IMR-90 (cell line): Measurements from ENCODE around the gene AHDC1. TPM values are rescaled to one million over a fixed set of nuclear protein-coding genes. Genes with fewer than 3 reads are reported as not detected.

ENCODE experiments used
- ATAC-seq: fragments of 200-7000 bp; cut with Tn5 transposase; 2 replicates; pipeline ENCODE4 v1.9.1; 2020; ENCODE audit warnings: low read depth, mild to moderate bottlenecking, moderate library complexity
- BruUV-seq: library from RNA; stranded (reverse); fragments of 400-500 nt; replicated peaks from 2 replicates; lab custom pipeline; 2021; lab: Mats Ljungman, UMichigan
- CTCF ChIA-PET: fragments of 300-600 bp; formaldehyde crosslinking; extraction: SDS; loops from one replicate; lab custom pipeline; 2021; ENCODE audit warnings: antibody characterized with exemption; lab: Yijun Ruan, JAX
- POLR2A ChIA-PET: fragments of 300-600 bp; sonication (Branson Sonifier 250); formaldehyde crosslinking; loops from one replicate; lab custom pipeline; 2022; ENCODE audit warnings: antibody characterized with exemption; ENCODE audit not compliant: unreplicated experiment; lab: Charles Lee
- DNase-seq: peaks from one replicate; pipeline ENCODE4 v3.0.0; 2013
- H2AFZ ChIP-seq: replicated peaks from 2 replicates; pipeline ENCODE3; 2013; ENCODE audit warnings: low read length, mild to moderate bottlenecking; ENCODE audit not compliant: poor library complexity
- H2AK5ac ChIP-seq: 2 replicates; pipeline ENCODE4 v1.6.1; 2013; ENCODE audit warnings: low read depth, low read length, inconsistent platforms
- H2AK9ac ChIP-seq: replicated peaks from 2 replicates; pipeline ENCODE3; 2013; ENCODE audit warnings: mild to moderate bottlenecking, low read depth, low read length, moderate library complexity; ENCODE audit not compliant: poor library complexity
- H2BK120ac ChIP-seq: 2 replicates; pipeline ENCODE4 v1.6.1; 2013; ENCODE audit warnings: low read depth, low read length, inconsistent platforms
- H2BK15ac ChIP-seq: 3 replicates; pipeline ENCODE4 v1.6.1; 2013; ENCODE audit warnings: low read depth, low read length, inconsistent platforms
- H2BK20ac ChIP-seq: 2 replicates; pipeline ENCODE4 v1.6.1; 2013; ENCODE audit warnings: low read depth, mild to moderate bottlenecking, inconsistent platforms, low read length, moderate library complexity
- H2BK5ac ChIP-seq: 2 replicates; pipeline ENCODE4 v1.6.1; 2013; ENCODE audit warnings: mild to moderate bottlenecking, low read depth, low read length, inconsistent platforms; ENCODE audit not compliant: poor library complexity, severe bottlenecking
- H3K14ac ChIP-seq: replicated peaks from 2 replicates; pipeline ENCODE4 v1.6.1; 2013; ENCODE audit warnings: low read depth, low read length, inconsistent platforms
- H3K18ac ChIP-seq: 2 replicates; pipeline ENCODE4 v1.6.1; 2013; ENCODE audit warnings: low read depth, low read length, control low read depth
- H3K23ac ChIP-seq: 2 replicates; pipeline ENCODE4 v1.6.1; 2013; ENCODE audit warnings: low read depth, low read length, inconsistent platforms
- H3K27ac ChIP-seq: 2 replicates; pipeline ENCODE4 v1.5.1; 2013; ENCODE audit warnings: mild to moderate bottlenecking, control low read depth, low read length; ENCODE audit not compliant: insufficient read depth
- H3K27me3 ChIP-seq: 2 replicates; pipeline ENCODE4 v1.6.1; 2013; ENCODE audit warnings: low read length; ENCODE audit not compliant: control insufficient read depth, insufficient read depth
- H3K36me3 ChIP-seq: 2 replicates; pipeline ENCODE4 v1.6.1; 2013; ENCODE audit warnings: low read length, mixed read lengths; ENCODE audit not compliant: control insufficient read depth, insufficient read depth
- H3K4ac ChIP-seq: 2 replicates; pipeline ENCODE4 v1.6.1; 2013; ENCODE audit warnings: low read depth, low read length, inconsistent platforms
- H3K4me1 ChIP-seq: 2 replicates; pipeline ENCODE4 v1.6.1; 2013; ENCODE audit warnings: low read length, mixed read lengths; ENCODE audit not compliant: control insufficient read depth, insufficient read depth
- H3K4me2 ChIP-seq: 2 replicates; pipeline ENCODE4 v1.6.1; 2013; ENCODE audit warnings: low read depth, mild to moderate bottlenecking, control low read depth, low read length, moderate library complexity
- H3K4me3 ChIP-seq: 2 replicates; pipeline ENCODE4 v1.5.1; 2013; ENCODE audit warnings: low read depth, mild to moderate bottlenecking, control low read depth, low read length, moderate library complexity; ENCODE audit not compliant: insufficient read depth
- H3K56ac ChIP-seq: 2 replicates; pipeline ENCODE4 v1.6.1; 2013; ENCODE audit warnings: low read length, inconsistent platforms; ENCODE audit not compliant: insufficient read depth; ENCODE audit errors: extremely low read depth
- H3K79me1 ChIP-seq, 2 experiments: 2 replicates each; pipeline ENCODE4 v1.6.1; 2013; ENCODE audit warnings: low read length in 2 of 2, inconsistent platforms in 1 of 2, low read depth in 1 of 2
- H3K9ac ChIP-seq: 2 replicates; pipeline ENCODE4 v1.6.1; 2013; ENCODE audit warnings: low read depth, low read length, control low read depth
- H3K9me1 ChIP-seq: 2 replicates; pipeline ENCODE4 v1.6.1; 2013; ENCODE audit warnings: low read length, inconsistent platforms; ENCODE audit not compliant: insufficient read depth
- H3K9me3 ChIP-seq: 2 replicates; pipeline ENCODE4 v1.6.1; 2013; ENCODE audit warnings: low read length; ENCODE audit not compliant: control insufficient read depth, insufficient read depth
- H4K20me1 ChIP-seq: 2 replicates; pipeline ENCODE4 v1.6.1; 2013; ENCODE audit warnings: low read length, inconsistent platforms; ENCODE audit not compliant: insufficient read depth
- H4K5ac ChIP-seq: 2 replicates; pipeline ENCODE4 v1.6.1; 2013; ENCODE audit warnings: mild to moderate bottlenecking, low read depth, low read length, control low read depth
- H4K8ac ChIP-seq, 2 experiments: 2 replicates each; pipeline ENCODE4 v1.6.1; 2013; ENCODE audit warnings: low read depth in 2 of 2, low read length in 2 of 2, control low read depth in 1 of 2, inconsistent platforms in 1 of 2
- H4K91ac ChIP-seq: 2 replicates; pipeline ENCODE4 v1.6.1; 2013; ENCODE audit warnings: low read depth, low read length, inconsistent platforms; ENCODE audit not compliant: insufficient read depth
- CEBPB ChIP-seq: IDR thresholded peaks from 2 replicates; pipeline ENCODE4 v1.6.1; 2012; ENCODE audit warnings: low read depth, low read length, improper control_type of control experiment
- CHD1 ChIP-seq: IDR thresholded peaks from 2 replicates; pipeline ENCODE4 v1.6.1; 2012; ENCODE audit warnings: low read depth, low read length, improper control_type of control experiment
- CTCF ChIP-seq: conservative IDR thresholded peaks from 2 replicates; pipeline ENCODE4 v1.5.1; 2012; ENCODE audit warnings: mild to moderate bottlenecking, low read depth, low read length, improper control_type of control experiment
- ELK1 ChIP-seq: fragments of 150-350 bp; IDR thresholded peaks from 2 replicates; pipeline ENCODE4 v1.6.1; 2016; ENCODE audit warnings: low read depth, mild to moderate bottlenecking, low read length, moderate library complexity, borderline replicate concordance
- FOS ChIP-seq: fragments of 150-350 bp; IDR thresholded peaks from 2 replicates; pipeline ENCODE4 v1.6.1; 2016; ENCODE audit warnings: low read depth, low read length
- MAFK ChIP-seq: IDR thresholded peaks from 2 replicates; pipeline ENCODE4 v1.6.1; 2012; ENCODE audit warnings: low read depth, low read length, improper control_type of control experiment
- MAZ ChIP-seq: IDR thresholded peaks from 2 replicates; pipeline ENCODE4 v1.6.1; 2012; ENCODE audit warnings: low read depth, mild to moderate bottlenecking, low read length, improper control_type of control experiment, moderate library complexity, borderline replicate concordance
- MXI1 ChIP-seq: IDR thresholded peaks from 2 replicates; pipeline ENCODE4 v1.6.1; 2012; ENCODE audit warnings: low read depth, mild to moderate bottlenecking, low read length, moderate library complexity, borderline replicate concordance
- RAD21 ChIP-seq: IDR thresholded peaks from 2 replicates; pipeline ENCODE4 v1.6.1; 2012; ENCODE audit warnings: low read length, improper control_type of control experiment
- RFX5 ChIP-seq: IDR thresholded peaks from 2 replicates; pipeline ENCODE4 v1.8.0; 2012; ENCODE audit warnings: low read depth, mild to moderate bottlenecking, low read length, moderate library complexity
- SMC3 ChIP-seq: fragments of 150-350 bp; IDR thresholded peaks from 2 replicates; pipeline ENCODE4 v1.6.1; 2016; ENCODE audit warnings: low read depth, mild to moderate bottlenecking, antibody characterized with exemption, low read length, moderate library complexity
- USF2 ChIP-seq: fragments of 150-350 bp; IDR thresholded peaks from 2 replicates; pipeline ENCODE4 v1.6.1; 2017; ENCODE audit warnings: mild to moderate bottlenecking, antibody characterized with exemption, low read length, low read depth
- WGBS, 2 experiments: methylation state at CpG; one replicate each; pipeline versions ENCODE4 v1.1.5 to v1.1.7; 2013; ENCODE audit warnings: missing lambda C conversion rate in 2 of 2; ENCODE audit not compliant: insufficient read length in 1 of 2; ENCODE audit errors: extremely low coverage in 2 of 2; 5-methylcytosine and 5-hydroxymethylcytosine counted together
- dilution Hi-C: fragments of 300-500 bp; cut with HindIII; formaldehyde crosslinking; loops from one replicate; pipeline ENCODE4 v1.14.3; 2018; ENCODE audit warnings: low sequenced_read_pairs; ENCODE audit not compliant: unreplicated experiment
- in situ Hi-C: fragments of 300-500 bp; cut with MboI; formaldehyde crosslinking; loops from 3 replicates; pipeline ENCODE4 v1.14.3; 2019; ENCODE audit warnings: low sequenced_read_pairs, inconsistent platforms, mixed read lengths
- intact Hi-C: fragments of 100-400 bp; cut with micrococcal nuclease; formaldehyde crosslinking; loops from 2 replicates; pipeline ENCODE4 v1.10.0; 2022
- polyA plus RNA-seq, 3 experiments: library from polyadenylated mRNA; depleted of rRNA; stranded (reverse); fragments of >200 nt; gene quantifications; 2 replicates each; pipeline ENCODE4 v1.2.3, GENCODE V29; 2012; ENCODE audit warnings: low replicate concordance in 1 of 3
- total RNA-seq: library from RNA; depleted of rRNA; stranded (reverse); fragments of >200 nt; gene quantifications from 2 replicates; pipeline ENCODE4 v1.2.3, GENCODE V29; 2012

Gene AHDC1
- total and polyA plus RNA-seq, 2 of the 4 experiments (the other 2 are of a cell fraction): 2.0 to 11.6 TPM

GRCh38 chr1:27592232-27592930 is 11.6 kb downstream of the AHDC1 start:
- no peaks in the 10 kb centered on the region for H3K9me3 ChIP-seq
- POLR2A ChIA-PET: interaction anchor here (0.9 kb wide), 1 partner anchor 80 kb away, joined by 3 read pairs; the partner anchor contains the start of gene IFI6
- no peak overlapping the region for H3K56ac ChIP-seq
- dilution Hi-C loops: no loop called here
- H3K36me3 ChIP-seq: peaks cover 3% of the 10 kb centered on the region; the same call in 1 of the 2 replicates
- H3K23ac ChIP-seq: no peak overlapping the region
- no peak overlapping the region for H2BK20ac ChIP-seq
- H2AK9ac ChIP-seq: no peak overlapping the region
- no peak overlapping the region for H4K8ac ChIP-seq
- 83% methylated on average over 1 of the region's 22 CpGs; no CpG with 5 or more reads in 1 of the 2 experiments for WGBS, 2 experiments
- H3K4me2 ChIP-seq: no peak overlapping the region
- peaks cover 66% of the 10 kb centered on the region for H3K4me1 ChIP-seq
- no peak overlapping the region for H4K91ac ChIP-seq
- ATAC-seq (no peak), DNase-seq (no peak)
- H3K27me3 ChIP-seq: no peaks in the 10 kb centered on the region
- in situ Hi-C loops: no loop called here
- no peak overlapping the region for H2AK5ac ChIP-seq
- H3K4ac ChIP-seq: no peak overlapping the region
- no peak overlapping the region for H2BK5ac ChIP-seq
- H2BK15ac ChIP-seq: no peak overlapping the region
- intact Hi-C loops: no loop called here
- peaks cover 91% of the 10 kb centered on the region for H4K20me1 ChIP-seq
- H3K4me3 ChIP-seq: no peak overlapping the region
- H3K79me1 ChIP-seq: peaks cover 48 to 99% of the 10 kb centered on the region in 2 experiments
- no TSS peak for BruUV-seq
- TF ChIP-seq CEBPB: no peak
- no peak for TF ChIP-seq CTCF
- TF ChIP-seq MXI1: no peak
- TF ChIP-seq RFX5: no peak
- no peak for TF ChIP-seq MAZ
- no peak for TF ChIP-seq MAFK
- no peak for TF ChIP-seq SMC3
- no peak for TF ChIP-seq FOS
- no peak for TF ChIP-seq USF2
- no peak for TF ChIP-seq CHD1
- no peak for TF ChIP-seq RAD21
- TF ChIP-seq ELK1: no peak
- no peak overlapping the region for H4K5ac ChIP-seq
- CTCF ChIA-PET: interaction anchor here (0.7 to 0.9 kb wide), 2 partner anchors 17 to 35 kb away, joined by 3 read pairs; no protein-coding TSS in a partner anchor
- H3K9ac ChIP-seq: no peak overlapping the region
- no peak overlapping the region for H2BK120ac ChIP-seq
- H3K18ac ChIP-seq: no peak overlapping the region
- no peak overlapping the region for H3K27ac ChIP-seq
- H3K14ac ChIP-seq: no peak overlapping the region
- peaks cover 44% of the 10 kb centered on the region for H3K9me1 ChIP-seq
- H2AFZ ChIP-seq: no peak overlapping the region
